Measurements from ENCODE around the gene SLC6A17.

Gene SLC6A17

DNA sequence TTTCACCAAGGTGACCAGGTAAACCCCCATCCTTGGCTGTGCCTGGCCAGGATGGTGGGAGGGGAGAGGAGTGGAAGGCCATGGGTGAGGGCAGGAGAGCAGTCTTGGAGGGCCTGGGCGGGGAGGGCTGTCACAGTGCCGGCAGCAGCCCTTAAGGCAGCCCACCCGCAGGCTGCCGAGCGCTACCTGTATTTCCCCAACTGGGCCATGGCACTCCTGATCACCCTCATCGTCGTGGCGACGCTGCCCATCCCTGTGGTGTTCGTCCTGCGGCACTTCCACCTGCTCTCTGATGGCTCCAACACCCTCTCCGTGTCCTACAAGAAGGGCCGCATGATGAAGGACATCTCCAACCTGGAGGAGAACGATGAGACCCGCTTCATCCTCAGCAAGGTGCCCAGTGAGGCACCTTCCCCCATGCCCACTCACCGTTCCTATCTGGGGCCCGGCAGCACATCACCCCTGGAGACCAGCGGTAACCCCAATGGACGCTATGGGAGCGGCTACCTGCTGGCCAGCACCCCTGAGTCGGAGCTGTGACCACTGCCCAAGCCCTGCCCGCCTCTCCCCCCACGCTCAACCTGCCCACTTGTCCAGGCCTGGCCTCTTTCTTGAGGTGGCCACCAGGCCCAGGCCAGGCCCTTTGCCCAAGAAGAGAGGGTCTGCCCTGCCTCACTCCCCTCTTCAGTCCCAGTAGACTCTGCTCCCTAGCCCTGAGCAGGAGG lies 47.8 kb downstream of the SLC6A17 start:
- no peaks in the 10 kb centered on the region for H3K9me3 ChIP-seq (ENCODE audit: low read depth, low read length)
- no peaks in the 10 kb centered on the region for H3K36me3 ChIP-seq (ENCODE audit: insufficient read depth, low read length)
- DNase-seq (ENCODE audit: low read depth, low spot score) = no peak
- no peak for TF ChIP-seq POLR2AphosphoS5 (IDR thresholded peaks at IDR 0.05; ENCODE audit: borderline replicate concordance, low read depth, low read length)
- no peak for TF ChIP-seq FOXP2 (optimal IDR thresholded peaks at IDR 0.05; ENCODE audit: control extremely low read depth, extremely low read length, insufficient read depth)
- no peak for TF ChIP-seq EZH2 (IDR thresholded peaks at IDR 0.05)
- H3K4me3 ChIP-seq = no peak overlapping the region
- H3K9ac ChIP-seq (ENCODE audit: insufficient read length) = no peak overlapping the region
- no peak overlapping the region for H3K27ac ChIP-seq

DNA sequence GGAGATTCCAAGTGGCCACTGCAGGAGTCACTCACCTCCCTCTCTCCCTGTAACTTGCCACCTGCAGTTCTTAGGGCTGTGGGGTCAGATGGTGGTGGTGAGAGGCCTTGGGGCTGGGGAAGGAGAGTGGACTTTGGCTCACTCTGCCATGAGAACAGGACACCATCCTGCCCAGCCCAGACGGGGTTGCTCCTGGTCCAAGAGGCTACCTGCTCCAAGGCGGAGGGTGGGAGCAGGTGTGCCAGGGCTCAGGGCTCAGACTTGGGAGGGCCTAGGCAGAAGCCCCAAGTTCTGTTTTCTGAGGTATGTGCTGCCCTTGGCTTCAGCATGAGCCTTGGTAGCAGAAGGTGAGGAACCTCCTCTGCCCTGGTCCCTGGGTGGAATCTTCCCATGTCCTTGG lies 48.5 kb downstream of the SLC6A17 start:
- Histone ChIP-seq H3K36me3 (ENCODE audit: insufficient read depth, low read length) (no peaks in the 10 kb centered on the region), H3K9ac (ENCODE audit: insufficient read length) (no peak overlapping the region), H3K4me3 (no peak overlapping the region), H3K27ac (no peak overlapping the region), H3K9me3 (ENCODE audit: low read depth, low read length) (no peaks in the 10 kb centered on the region)
- DNase-seq (ENCODE audit: low read depth, low spot score) = no peak
- no peak for TF ChIP-seq EZH2 (IDR thresholded peaks at IDR 0.05)
- no peak for TF ChIP-seq POLR2AphosphoS5 (IDR thresholded peaks at IDR 0.05; ENCODE audit: borderline replicate concordance, low read depth, low read length)
- no peak for TF ChIP-seq FOXP2 (optimal IDR thresholded peaks at IDR 0.05; ENCODE audit: control extremely low read depth, extremely low read length, insufficient read depth)

DNA sequence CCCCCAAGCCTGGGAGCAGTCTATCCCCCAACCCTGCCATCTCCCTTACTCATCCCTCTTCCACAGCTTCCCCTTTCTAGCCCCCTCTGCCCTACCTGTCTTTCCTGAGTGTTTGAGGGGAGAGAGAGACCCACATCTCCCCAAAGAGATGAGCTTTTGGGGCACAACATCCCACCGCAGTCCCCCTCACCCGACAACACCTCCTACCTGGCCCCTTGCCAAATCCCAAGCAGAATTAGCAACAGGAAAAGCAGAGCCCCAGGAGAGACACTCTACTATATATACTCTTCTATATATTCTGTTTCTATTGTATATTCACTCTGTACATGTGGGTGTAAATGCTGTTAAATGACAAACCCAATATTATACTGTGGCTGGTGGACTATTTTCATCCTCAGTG lies 49.9 kb downstream of the SLC6A17 start:
- no peak for TF ChIP-seq FOXP2 (optimal IDR thresholded peaks at IDR 0.05; ENCODE audit: control extremely low read depth, extremely low read length, insufficient read depth)
- TF ChIP-seq POLR2AphosphoS5 (IDR thresholded peaks at IDR 0.05; ENCODE audit: borderline replicate concordance, low read depth, low read length) = no peak
- H3K9ac ChIP-seq (ENCODE audit: insufficient read length) = no peak overlapping the region
- no peak for DNase-seq (ENCODE audit: low read depth, low spot score)

DNA sequence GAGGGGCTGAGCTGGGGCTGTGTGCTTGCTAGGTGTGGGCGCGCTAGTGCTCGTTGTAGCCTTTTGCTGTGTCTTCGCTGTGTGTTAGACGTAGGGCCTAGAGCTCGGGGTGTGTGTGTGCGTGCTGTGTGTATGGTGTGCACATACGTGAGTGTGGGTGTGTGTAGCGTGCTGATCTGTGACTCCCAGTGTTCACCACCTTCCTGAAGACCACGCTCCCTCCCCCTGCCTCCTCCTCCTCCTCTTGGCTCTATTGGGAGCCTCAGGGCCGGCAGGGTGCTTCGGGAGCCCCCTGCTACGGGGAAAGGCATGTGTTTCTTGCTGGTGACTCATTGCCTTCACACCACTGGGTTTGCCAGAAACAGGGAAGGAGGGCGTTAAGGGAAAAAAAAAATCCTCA lies 50.4 kb downstream of the SLC6A17 start:
- Histone ChIP-seq H3K4me3 (no peak overlapping the region), H3K9ac (ENCODE audit: insufficient read length) (no peak overlapping the region), H3K27ac (no peak overlapping the region), H3K36me3 (ENCODE audit: insufficient read depth, low read length) (no peaks in the 10 kb centered on the region), H3K9me3 (ENCODE audit: low read depth, low read length) (no peaks in the 10 kb centered on the region)
- TF ChIP-seq EZH2 (IDR thresholded peaks at IDR 0.05) (no peak), POLR2AphosphoS5 (IDR thresholded peaks at IDR 0.05; ENCODE audit: borderline replicate concordance, low read depth, low read length) (no peak), FOXP2 (optimal IDR thresholded peaks at IDR 0.05; ENCODE audit: control extremely low read depth, extremely low read length, insufficient read depth) (no peak)
- DNase-seq (ENCODE audit: low read depth, low spot score) = no peak

More for the DNA sequence above, 49.9 kb downstream of the SLC6A17 start:
- Histone ChIP-seq H3K9me3 (ENCODE audit: low read depth, low read length) (no peaks in the 10 kb centered on the region), H3K27ac (no peak overlapping the region), H3K4me3 (no peak overlapping the region), H3K36me3 (ENCODE audit: insufficient read depth, low read length) (no peaks in the 10 kb centered on the region)

DNA sequence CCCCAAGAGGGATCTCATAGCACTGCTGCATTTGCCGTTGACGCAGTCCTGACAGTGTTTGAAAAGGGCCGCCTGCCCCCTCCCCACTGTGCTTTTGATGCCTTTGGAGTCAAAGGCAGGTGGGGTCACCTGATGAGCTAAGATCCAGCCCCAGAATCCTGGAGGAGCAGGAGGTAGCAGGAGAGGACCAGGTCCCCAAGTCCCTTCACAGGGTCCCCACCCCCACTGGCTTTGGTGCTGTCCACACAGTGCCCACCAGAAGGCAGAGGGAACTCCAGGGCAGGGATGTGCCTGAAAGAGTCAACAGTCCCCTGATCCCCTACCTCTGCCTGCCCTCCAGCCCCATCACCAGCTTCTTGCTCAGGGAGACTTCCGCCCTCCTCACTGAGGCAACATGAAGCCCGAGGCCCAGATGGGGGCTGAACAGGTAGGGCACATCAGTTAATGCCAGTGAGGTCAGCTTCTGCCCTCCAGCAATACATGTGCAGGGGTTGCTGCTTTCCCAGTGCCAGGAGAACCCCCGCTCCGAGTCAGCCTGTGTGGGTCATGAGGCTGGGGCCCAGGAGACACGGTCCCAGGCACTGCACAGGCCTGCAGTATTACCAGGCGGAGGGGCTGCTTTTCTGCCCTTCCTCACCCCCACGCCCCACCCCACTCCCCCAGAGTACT lies 51.0 kb downstream of the SLC6A17 start:
- no peak for DNase-seq (ENCODE audit: low read depth, low spot score)
- Histone ChIP-seq H3K4me3 (no peak overlapping the region), H3K36me3 (ENCODE audit: insufficient read depth, low read length) (no peaks in the 10 kb centered on the region), H3K9me3 (ENCODE audit: low read depth, low read length) (no peaks in the 10 kb centered on the region), H3K27ac (no peak overlapping the region), H3K9ac (ENCODE audit: insufficient read length) (no peak overlapping the region)
- TF ChIP-seq FOXP2 (optimal IDR thresholded peaks at IDR 0.05; ENCODE audit: control extremely low read depth, extremely low read length, insufficient read depth) = no peak
- TF ChIP-seq EZH2 (IDR thresholded peaks at IDR 0.05) = no peak
- no peak for TF ChIP-seq POLR2AphosphoS5 (IDR thresholded peaks at IDR 0.05; ENCODE audit: borderline replicate concordance, low read depth, low read length)

DNA sequence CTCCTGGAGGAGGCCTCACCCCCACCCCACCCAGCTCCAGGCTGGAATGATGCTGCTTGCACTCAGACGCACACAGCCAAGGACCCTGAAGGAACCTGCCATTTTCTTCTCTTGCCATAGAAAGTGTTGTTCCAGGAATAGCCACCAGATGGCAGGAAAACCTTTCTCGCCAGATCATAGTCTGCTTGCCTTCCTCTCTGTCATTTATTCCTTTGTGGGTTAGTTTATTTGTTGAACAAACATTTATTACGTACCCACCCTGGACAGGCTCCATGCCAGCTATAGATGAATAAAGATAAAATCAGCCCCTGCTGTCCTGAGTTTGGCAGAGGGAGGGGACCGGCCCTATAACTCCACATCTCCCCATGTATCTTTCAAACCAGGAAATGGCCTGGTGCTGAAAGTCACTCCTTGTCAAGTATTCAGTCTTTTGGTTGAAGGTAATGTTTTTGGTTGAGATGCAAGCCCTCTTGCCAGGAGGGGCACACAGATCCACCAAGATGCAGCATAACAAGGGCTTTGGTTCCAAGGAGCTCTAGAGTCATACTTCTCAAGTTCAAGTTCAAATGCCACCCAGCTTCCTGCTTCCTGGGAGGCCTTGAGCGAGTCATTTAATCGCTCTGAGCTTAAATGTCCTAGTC lies 52.8 kb downstream of the SLC6A17 start:
- Histone ChIP-seq H3K27ac (no peak overlapping the region), H3K9me3 (ENCODE audit: low read depth, low read length) (no peaks in the 10 kb centered on the region), H3K4me3 (no peak overlapping the region), H3K36me3 (ENCODE audit: insufficient read depth, low read length) (no peaks in the 10 kb centered on the region), H3K9ac (ENCODE audit: insufficient read length) (peak overlapping the region; percentile 41)
- peak; percentile 20 for DNase-seq (ENCODE audit: low read depth, low spot score)
- no peak for TF ChIP-seq POLR2AphosphoS5 (IDR thresholded peaks at IDR 0.05; ENCODE audit: borderline replicate concordance, low read depth, low read length)
- TF ChIP-seq EZH2 (IDR thresholded peaks at IDR 0.05) = no peak
- TF ChIP-seq FOXP2 (optimal IDR thresholded peaks at IDR 0.05; ENCODE audit: control extremely low read depth, extremely low read length, insufficient read depth) = no peak

DNA sequence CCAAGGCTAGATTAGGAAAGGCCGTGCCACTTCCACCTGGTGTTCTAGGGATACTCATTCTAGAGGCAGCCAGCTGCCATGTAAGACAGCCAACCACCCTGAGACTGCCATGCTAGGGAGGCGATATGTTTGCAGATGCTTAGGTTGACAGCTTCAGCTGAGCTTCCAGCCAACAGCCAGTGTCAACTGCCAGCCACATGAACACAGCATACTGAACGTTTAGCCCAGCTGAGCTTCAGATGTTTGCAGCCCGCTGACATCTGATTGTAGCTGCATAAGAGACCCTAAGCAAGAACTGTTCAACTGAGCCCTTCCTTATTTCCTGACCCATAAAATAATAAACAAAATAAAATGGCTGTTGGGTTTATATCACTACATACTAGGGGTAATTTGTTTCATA lies 54.9 kb downstream of the SLC6A17 start:
- H3K36me3 ChIP-seq (ENCODE audit: insufficient read depth, low read length) = no peaks in the 10 kb centered on the region
- no peak overlapping the region for H3K9ac ChIP-seq (ENCODE audit: insufficient read length)
- H3K4me3 ChIP-seq = no peak overlapping the region
- no peaks in the 10 kb centered on the region for H3K9me3 ChIP-seq (ENCODE audit: low read depth, low read length)
- H3K27ac ChIP-seq = no peak overlapping the region
- TF ChIP-seq EZH2 (IDR thresholded peaks at IDR 0.05) (no peak), FOXP2 (optimal IDR thresholded peaks at IDR 0.05; ENCODE audit: control extremely low read depth, extremely low read length, insufficient read depth) (no peak), POLR2AphosphoS5 (IDR thresholded peaks at IDR 0.05; ENCODE audit: borderline replicate concordance, low read depth, low read length) (no peak)
- DNase-seq (ENCODE audit: low read depth, low spot score) = no peak

DNA sequence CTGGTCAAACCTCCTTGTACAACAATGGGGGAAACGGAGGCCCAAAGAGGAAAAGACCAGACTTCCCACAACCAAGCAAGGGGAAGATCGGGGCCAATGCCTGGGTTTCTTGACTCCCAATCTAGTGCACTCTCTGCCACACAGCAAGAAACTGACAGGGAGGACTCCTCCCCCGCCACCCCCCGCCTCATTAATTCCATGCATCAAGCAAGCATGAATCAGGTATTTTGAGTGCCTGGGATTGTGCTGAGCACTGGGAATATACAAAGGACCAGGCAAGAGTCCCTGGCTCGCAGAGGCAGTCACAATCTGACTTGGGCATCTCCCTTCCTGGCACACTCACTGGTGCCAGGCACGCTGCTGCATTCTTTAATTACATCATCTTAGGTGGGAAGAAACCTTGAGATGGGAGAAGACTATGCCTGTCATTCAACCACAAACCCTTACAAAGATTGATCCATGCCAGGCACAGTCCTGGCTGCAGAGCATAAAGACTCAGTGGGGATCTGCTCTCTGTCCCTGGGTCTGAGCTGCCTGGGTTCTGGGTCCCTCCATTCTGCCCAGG lies 55.4 kb downstream of the SLC6A17 start:
- TF ChIP-seq POLR2AphosphoS5 (IDR thresholded peaks at IDR 0.05; ENCODE audit: borderline replicate concordance, low read depth, low read length) = no peak
- no peak for TF ChIP-seq EZH2 (IDR thresholded peaks at IDR 0.05)
- no peak for TF ChIP-seq FOXP2 (optimal IDR thresholded peaks at IDR 0.05; ENCODE audit: control extremely low read depth, extremely low read length, insufficient read depth)
- Histone ChIP-seq H3K4me3 (no peak overlapping the region), H3K27ac (no peak overlapping the region), H3K9ac (ENCODE audit: insufficient read length) (no peak overlapping the region), H3K36me3 (ENCODE audit: insufficient read depth, low read length) (no peaks in the 10 kb centered on the region), H3K9me3 (ENCODE audit: low read depth, low read length) (no peaks in the 10 kb centered on the region)
- no peak for DNase-seq (ENCODE audit: low read depth, low spot score)

Data from SK-N-MC (cell line).